Right atrium auricular region (tissue), 2 donors: ENCODE results near the gene WDTC1. TPM values are rescaled to one million over a fixed set of nuclear protein-coding genes. Genes with fewer than 3 reads are reported as not detected.

Experiments
- DNase-seq: peaks from one replicate; pipeline ENCODE4 v3.0.0-alpha.2; 2019; ENCODE audit warnings: low spot score
- H3K27ac ChIP-seq, 2 donors: fragments of 200-600 bp; sonication (generic); 1 replicate in 1 of 2; 2 replicates in 1 of 2; pipeline ENCODE4 v1.5.1; 2016 to 2019
- H3K27me3 ChIP-seq, 2 donors: fragments of 200-600 bp; sonication (generic); one replicate each; pipeline versions ENCODE4 v1.5.1 to v1.6.0; 2017 to 2019
- H3K36me3 ChIP-seq: fragments of 200-600 bp; sonication (generic); one replicate; pipeline ENCODE4 v1.5.1; 2016
- H3K4me1 ChIP-seq, 2 donors: fragments of 200-600 bp; sonication (generic); one replicate each; pipeline versions ENCODE4 v1.5.1 to v1.6.0; 2017 to 2019
- H3K4me3 ChIP-seq, 2 donors: fragments of 200-600 bp; sonication (generic); 1 replicate in 1 of 2; 2 replicates in 1 of 2; pipeline ENCODE4 v1.5.1; 2017 to 2019; ENCODE audit warnings: mild to moderate bottlenecking in 1 of 2, moderate library complexity in 1 of 2
- H3K9me3 ChIP-seq, 2 donors: fragments of 200-600 bp; sonication (generic); one replicate each; pipeline ENCODE4 v1.5.1; 2019
- CTCF ChIP-seq, 2 donors: fragments of 200-600 bp; sonication (generic); IDR thresholded peaks; one replicate each; pipeline ENCODE4 v1.5.1; 2019; ENCODE audit warnings: antibody characterized with exemption in 2 of 2
- total RNA-seq, 2 donors: library from RNA; depleted of rRNA; stranded (reverse); fragments of >200 nt; gene quantifications; one replicate each; pipeline ENCODE4 v1.1.0, GENCODE V29; 2016

WDTC1 gene
- total RNA-seq, 2 donors from 2014 or later: 52.0 to 77.9 TPM

- H3K4me3 ChIP-seq: no peak overlapping the region
- H3K27me3 ChIP-seq: no peaks in the 10 kb centered on the region
- peaks cover 0 to 53% of the 10 kb centered on the region in 2 donors for H3K4me1 ChIP-seq
- H3K36me3 ChIP-seq: peaks cover 28% of the 10 kb centered on the region
- H3K27ac ChIP-seq: peak overlapping the region in 1 of 2 donors; percentile 14
- no peaks in the 10 kb centered on the region for H3K9me3 ChIP-seq
- no peak for DNase-seq
- TF ChIP-seq CTCF (IDR thresholded peaks at IDR 0.05): no peak
Observed at GRCh38 chr1:27327964-27328363, 93.5 kb downstream of the WDTC1 start.

- no peak overlapping the region for H3K4me3 ChIP-seq
- no peak for DNase-seq
- no peaks in the 10 kb centered on the region for H3K27me3 ChIP-seq
- peaks cover 42% of the 10 kb centered on the region for H3K36me3 ChIP-seq
- no peaks in the 10 kb centered on the region for H3K9me3 ChIP-seq
- no peak for TF ChIP-seq CTCF (IDR thresholded peaks at IDR 0.05)
- peak overlapping the region in 1 of 2 donors; percentile 51 for H3K27ac ChIP-seq
- H3K4me1 ChIP-seq: peaks cover 0 to 36% of the 10 kb centered on the region in 2 donors
Observed at GRCh38 chr1:27330786-27331185, 96.4 kb downstream of the WDTC1 start.

GRCh38 chr1:27331426-27331825 lies 97.0 kb downstream of the WDTC1 start:
- Histone ChIP-seq H3K9me3 (no peaks in the 10 kb centered on the region), H3K27me3 (no peaks in the 10 kb centered on the region), H3K36me3 (peaks cover 44% of the 10 kb centered on the region), H3K27ac (peak overlapping the region; percentile 51 to 54), H3K4me3 (no peak overlapping the region), H3K4me1 (peaks cover 0 to 36% of the 10 kb centered on the region in 2 donors)
- no peak for TF ChIP-seq CTCF (IDR thresholded peaks at IDR 0.05)
- DNase-seq: no peak

GRCh38 chr1:27331922-27332321 lies 97.5 kb downstream of the WDTC1 start:
- H3K36me3 ChIP-seq: peaks cover 44% of the 10 kb centered on the region
- no peaks in the 10 kb centered on the region for H3K27me3 ChIP-seq
- peak overlapping the region; percentile 51 to 54 for H3K27ac ChIP-seq
- TF ChIP-seq CTCF (IDR thresholded peaks at IDR 0.05): no peak
- peaks cover 0 to 32% of the 10 kb centered on the region in 2 donors for H3K4me1 ChIP-seq
- no peak overlapping the region for H3K4me3 ChIP-seq
- no peaks in the 10 kb centered on the region for H3K9me3 ChIP-seq
- no peak for DNase-seq

GRCh38 chr1:27332536-27333281 lies 98.3 kb downstream of the WDTC1 start:
- peaks cover 0 to 30% of the 10 kb centered on the region in 2 donors for H3K4me1 ChIP-seq
- DNase-seq: no peak
- no peak overlapping the region for H3K4me3 ChIP-seq
- TF ChIP-seq CTCF (IDR thresholded peaks at IDR 0.05): peak; percentile 82 to 89
- H3K27me3 ChIP-seq: no peaks in the 10 kb centered on the region
- H3K36me3 ChIP-seq: peaks cover 44% of the 10 kb centered on the region
- H3K9me3 ChIP-seq: no peaks in the 10 kb centered on the region
- H3K27ac ChIP-seq: peak overlapping the region; percentile 51 to 54
